ENCODE measurements around the gene TBL3. TPM values are rescaled to one million over a fixed set of nuclear protein-coding genes. Genes with fewer than 3 reads are reported as not detected.

Gene TBL3
- total RNA-seq (ENCODE audit: unreplicated experiment): 26.8 TPM
- long read RNA-seq, full-length matches to known transcripts: 16 of 23 reads
- long read RNA-seq, partial matches to known transcripts: 2 of 23 reads
- long read RNA-seq, other reads (novel, unspliced or antisense): 5 of 23 reads

- H3K36me3 Mint-ChIP-seq (ENCODE audit: unreplicated experiment): no peaks in the 10 kb centered on the region
- peaks cover 8% of the 10 kb centered on the region for H3K27me3 Mint-ChIP-seq (ENCODE audit: unreplicated experiment)
- peak within 1 kb of the TSS; percentile 98 for H3K27ac Mint-ChIP-seq (ENCODE audit: unreplicated experiment)
- peak within 1 kb of the TSS; percentile 97 for H3K4me3 Mint-ChIP-seq (ENCODE audit: unreplicated experiment)
- DNase-seq: peak; percentile 95
- TF ChIP-seq CTCF (IDR thresholded peaks at IDR 0.05; ENCODE audit: partially characterized antibody, unreplicated experiment): no peak
- H3K9me3 Mint-ChIP-seq (ENCODE audit: unreplicated experiment): peaks cover 8% of the 10 kb centered on the region
- H3K4me1 Mint-ChIP-seq (ENCODE audit: low read depth, unreplicated experiment): peaks cover 2% of the 10 kb centered on the region
Observed at GRCh38 chr16:1971796-1972489, at the start of gene TBL3. TSS of gene TBL3 (plus strand) at chr16:1972053. CDS start at chr16:1972165, 112 bp downstream.

- peak overlapping the region; percentile 40 for H3K27ac Mint-ChIP-seq (ENCODE audit: unreplicated experiment)
- peaks cover 18% of the 10 kb centered on the region for H3K4me1 Mint-ChIP-seq (ENCODE audit: low read depth, unreplicated experiment)
- no peak for TF ChIP-seq CTCF (IDR thresholded peaks at IDR 0.05; ENCODE audit: partially characterized antibody, unreplicated experiment)
- peaks cover 12% of the 10 kb centered on the region for H3K9me3 Mint-ChIP-seq (ENCODE audit: unreplicated experiment)
- DNase-seq: no peak
- no peaks in the 10 kb centered on the region for H3K36me3 Mint-ChIP-seq (ENCODE audit: unreplicated experiment)
- H3K27me3 Mint-ChIP-seq (ENCODE audit: unreplicated experiment): peaks cover 8% of the 10 kb centered on the region
- no peak overlapping the region for H3K4me3 Mint-ChIP-seq (ENCODE audit: unreplicated experiment)
Observed at GRCh38 chr16:1922357-1922756, 49.5 kb upstream of the TBL3 start.

GRCh38 chr16:1923299-1924034 lies 48.4 kb upstream of the TBL3 start:
- peaks cover 18% of the 10 kb centered on the region for H3K4me1 Mint-ChIP-seq (ENCODE audit: low read depth, unreplicated experiment)
- no peaks in the 10 kb centered on the region for H3K36me3 Mint-ChIP-seq (ENCODE audit: unreplicated experiment)
- H3K4me3 Mint-ChIP-seq (ENCODE audit: unreplicated experiment): no peak overlapping the region
- TF ChIP-seq CTCF (IDR thresholded peaks at IDR 0.05; ENCODE audit: partially characterized antibody, unreplicated experiment): peak; percentile 67
- H3K9me3 Mint-ChIP-seq (ENCODE audit: unreplicated experiment): peaks cover 12% of the 10 kb centered on the region
- DNase-seq: peak; percentile 77
- peak overlapping the region; percentile 60 for H3K27ac Mint-ChIP-seq (ENCODE audit: unreplicated experiment)
- H3K27me3 Mint-ChIP-seq (ENCODE audit: unreplicated experiment): peaks cover 8% of the 10 kb centered on the region

- Mint-ChIP-seq H3K4me3 (ENCODE audit: unreplicated experiment) (no peak overlapping the region), H3K27ac (ENCODE audit: unreplicated experiment) (no peak overlapping the region), H3K9me3 (ENCODE audit: unreplicated experiment) (peaks cover 14% of the 10 kb centered on the region), H3K27me3 (ENCODE audit: unreplicated experiment) (peaks cover 9% of the 10 kb centered on the region), H3K4me1 (ENCODE audit: low read depth, unreplicated experiment) (peaks cover 20% of the 10 kb centered on the region), H3K36me3 (ENCODE audit: unreplicated experiment) (no peaks in the 10 kb centered on the region)
- DNase-seq: no peak
- TF ChIP-seq CTCF (IDR thresholded peaks at IDR 0.05; ENCODE audit: partially characterized antibody, unreplicated experiment): no peak
Observed at GRCh38 chr16:1924095-1924494, 47.8 kb upstream of the TBL3 start.

GRCh38 chr16:1926271-1926670 lies 45.6 kb upstream of the TBL3 start:
- Mint-ChIP-seq H3K36me3 (ENCODE audit: unreplicated experiment) (no peaks in the 10 kb centered on the region), H3K9me3 (ENCODE audit: unreplicated experiment) (peaks cover 7% of the 10 kb centered on the region), H3K27ac (ENCODE audit: unreplicated experiment) (no peak overlapping the region), H3K4me3 (ENCODE audit: unreplicated experiment) (no peak overlapping the region), H3K4me1 (ENCODE audit: low read depth, unreplicated experiment) (peaks cover 12% of the 10 kb centered on the region), H3K27me3 (ENCODE audit: unreplicated experiment) (peaks cover 7% of the 10 kb centered on the region)
- TF ChIP-seq CTCF (IDR thresholded peaks at IDR 0.05; ENCODE audit: partially characterized antibody, unreplicated experiment): no peak
- DNase-seq: no peak
